Fibroblast of mammary gland (primary cell): ENCODE results near the gene MAP3K5.

ENCODE experiments used
- DNase-seq: peaks from one replicate; pipeline ENCODE4 v3.0.0-alpha.2; 2010; ENCODE audit warnings: low read depth
- H3K4me3 ChIP-seq: 2 replicates; pipeline ENCODE4 v1.5.1; 2011; ENCODE audit warnings: low read depth, mild to moderate bottlenecking, low read length, moderate library complexity; ENCODE audit not compliant: control insufficient read depth
- TF ChIP-seq, protein P1 (sequence below): conservative IDR thresholded peaks from 2 replicates; pipeline ENCODE4 v1.5.1; 2011; ENCODE audit warnings: low read depth, low read length, inconsistent platforms; ENCODE audit not compliant: control insufficient read depth, insufficient read depth

Gene MAP3K5

DNA sequence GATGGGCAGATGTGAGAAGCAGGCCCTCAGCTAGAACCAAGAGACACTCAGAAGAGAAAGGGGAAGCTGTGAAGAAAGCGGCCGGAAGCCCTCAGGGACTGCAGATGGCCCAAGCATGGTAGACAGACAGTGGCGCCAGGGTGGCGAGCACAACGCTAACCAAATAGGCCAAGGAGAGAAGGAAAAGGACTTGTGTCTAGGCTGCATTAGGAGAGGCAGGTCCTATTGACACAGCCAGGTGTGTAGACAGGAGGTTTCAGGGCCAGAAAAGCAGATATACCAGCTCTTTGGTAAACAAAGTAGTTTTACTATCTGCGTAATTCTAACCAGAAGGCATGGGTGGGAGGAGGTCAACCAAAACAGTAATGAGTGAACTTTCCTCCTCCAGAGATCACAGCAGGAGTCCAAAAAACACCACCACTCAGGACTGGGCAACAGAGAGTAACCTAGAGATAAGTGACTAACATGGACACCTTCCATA, 226.2 kb downstream of the MAP3K5 start:
- TF ChIP-seq, protein P1, sequence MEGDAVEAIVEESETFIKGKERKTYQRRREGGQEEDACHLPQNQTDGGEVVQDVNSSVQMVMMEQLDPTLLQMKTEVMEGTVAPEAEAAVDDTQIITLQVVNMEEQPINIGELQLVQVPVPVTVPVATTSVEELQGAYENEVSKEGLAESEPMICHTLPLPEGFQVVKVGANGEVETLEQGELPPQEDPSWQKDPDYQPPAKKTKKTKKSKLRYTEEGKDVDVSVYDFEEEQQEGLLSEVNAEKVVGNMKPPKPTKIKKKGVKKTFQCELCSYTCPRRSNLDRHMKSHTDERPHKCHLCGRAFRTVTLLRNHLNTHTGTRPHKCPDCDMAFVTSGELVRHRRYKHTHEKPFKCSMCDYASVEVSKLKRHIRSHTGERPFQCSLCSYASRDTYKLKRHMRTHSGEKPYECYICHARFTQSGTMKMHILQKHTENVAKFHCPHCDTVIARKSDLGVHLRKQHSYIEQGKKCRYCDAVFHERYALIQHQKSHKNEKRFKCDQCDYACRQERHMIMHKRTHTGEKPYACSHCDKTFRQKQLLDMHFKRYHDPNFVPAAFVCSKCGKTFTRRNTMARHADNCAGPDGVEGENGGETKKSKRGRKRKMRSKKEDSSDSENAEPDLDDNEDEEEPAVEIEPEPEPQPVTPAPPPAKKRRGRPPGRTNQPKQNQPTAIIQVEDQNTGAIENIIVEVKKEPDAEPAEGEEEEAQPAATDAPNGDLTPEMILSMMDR: no peak
- H3K4me3 ChIP-seq: no peak overlapping the region
- DNase-seq: no peak

DNA sequence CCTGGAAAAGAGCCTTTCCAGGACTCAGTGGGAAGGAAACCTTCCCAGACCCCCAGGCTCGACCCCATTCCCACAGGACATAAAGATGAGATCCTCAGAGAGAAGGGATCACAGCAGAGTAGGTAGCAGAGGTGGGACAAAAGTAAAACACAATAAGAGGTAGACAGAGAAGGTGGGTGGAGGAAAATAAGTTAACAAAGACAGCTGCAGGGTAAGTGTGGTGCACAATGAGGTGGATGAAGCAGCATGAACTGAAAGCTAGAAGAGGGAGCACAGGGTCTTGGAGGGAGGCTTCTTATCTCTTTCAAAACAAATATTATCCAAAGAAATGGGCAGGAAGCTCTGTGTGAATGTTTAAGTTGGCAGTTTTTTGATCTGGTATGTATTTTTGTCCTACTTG, 228.1 kb downstream of the MAP3K5 start:
- no peak for DNase-seq
- TF ChIP-seq, protein P1: no peak
- H3K4me3 ChIP-seq: no peak overlapping the region

DNA sequence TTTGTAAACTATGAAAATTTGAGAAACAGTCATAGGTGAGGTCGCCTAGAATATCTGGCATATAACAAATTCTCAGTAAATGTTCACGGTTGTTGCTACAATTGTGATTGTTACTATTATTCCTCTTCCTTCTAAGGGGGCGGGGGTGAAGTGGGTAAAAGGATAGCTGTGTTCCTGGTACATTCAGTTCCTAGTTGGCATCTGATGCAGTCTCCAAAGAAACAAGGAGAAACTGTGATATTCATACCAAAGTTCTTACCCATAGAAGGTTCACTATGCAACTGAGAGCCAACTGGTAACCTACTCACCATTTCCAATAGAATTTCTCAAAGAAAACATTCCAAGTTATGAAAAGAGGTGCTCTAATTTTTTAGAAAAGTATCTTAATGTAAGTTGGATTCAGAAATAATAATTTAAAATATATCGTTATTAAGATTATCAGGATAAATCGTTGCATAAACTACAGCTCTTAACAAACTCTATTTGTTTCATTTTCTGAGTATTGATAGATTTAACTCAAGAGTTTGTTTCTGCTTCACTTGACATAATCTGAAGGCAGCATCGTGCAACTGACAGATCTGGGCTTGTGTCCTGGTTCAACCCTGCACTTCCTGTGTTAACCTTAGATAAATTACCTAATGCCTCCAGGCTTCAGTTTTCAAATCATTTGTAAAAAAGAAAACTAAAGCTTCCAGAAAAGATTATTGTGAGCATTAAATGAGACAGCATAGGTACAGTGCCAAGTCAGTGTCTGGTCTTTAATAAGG, 228.7 kb downstream of the MAP3K5 start:
- H3K4me3 ChIP-seq: no peak overlapping the region
- TF ChIP-seq, protein P1: no peak
- no peak for DNase-seq

DNA sequence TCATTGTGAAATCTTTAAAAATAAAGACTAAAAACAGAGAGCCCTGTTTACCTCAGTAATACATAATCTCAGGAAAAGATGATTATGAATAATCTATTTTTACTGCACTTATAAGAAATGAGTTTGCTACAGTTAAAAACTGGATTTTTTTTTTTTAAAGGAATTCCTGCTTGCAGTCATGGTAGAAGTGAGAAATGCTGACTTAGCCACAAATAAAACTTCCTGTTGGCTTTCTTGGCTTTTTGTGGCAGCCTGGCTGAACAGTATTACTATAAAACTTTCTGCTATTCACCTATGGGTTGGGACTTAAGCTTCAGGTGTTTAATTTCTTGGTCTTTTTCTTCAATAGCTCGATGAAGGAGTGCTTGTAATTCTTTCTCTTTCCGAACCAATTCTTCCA, 230.1 kb downstream of the MAP3K5 start:
- TF ChIP-seq, protein P1: no peak
- no peak for DNase-seq
- H3K4me3 ChIP-seq: no peak overlapping the region

DNA sequence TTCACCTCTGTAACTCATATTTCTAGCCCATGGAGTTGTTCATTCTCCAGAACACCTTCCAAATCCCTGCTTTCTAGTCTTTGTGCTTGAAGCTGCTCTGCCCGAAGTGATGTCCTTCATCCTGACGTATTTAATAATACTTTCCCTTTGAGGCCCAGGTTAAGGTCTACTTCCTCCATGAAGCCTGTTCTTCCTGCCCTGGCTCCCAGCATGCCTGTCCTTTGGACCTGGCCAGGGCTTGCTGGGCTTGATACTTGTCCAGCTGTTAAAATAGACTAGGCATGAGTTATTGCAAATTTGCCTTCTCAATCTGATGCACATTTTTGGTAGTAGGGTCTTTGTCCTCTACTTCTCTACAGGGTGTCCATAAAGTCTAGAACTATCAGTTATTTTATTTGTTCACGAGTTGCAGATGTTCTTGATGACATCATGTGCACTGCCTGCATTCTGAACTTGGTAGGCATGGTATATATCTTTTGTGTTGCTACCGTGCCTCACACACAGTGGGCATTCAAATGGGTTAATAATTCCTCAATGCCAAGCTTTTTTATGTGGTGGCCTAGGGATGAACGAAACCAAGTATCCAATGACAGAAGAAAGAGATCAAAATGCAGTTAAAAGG, 239.0 kb downstream of the MAP3K5 start:
- H3K4me3 ChIP-seq: no peak overlapping the region
- no peak for DNase-seq
- TF ChIP-seq, protein P1: no peak

DNA sequence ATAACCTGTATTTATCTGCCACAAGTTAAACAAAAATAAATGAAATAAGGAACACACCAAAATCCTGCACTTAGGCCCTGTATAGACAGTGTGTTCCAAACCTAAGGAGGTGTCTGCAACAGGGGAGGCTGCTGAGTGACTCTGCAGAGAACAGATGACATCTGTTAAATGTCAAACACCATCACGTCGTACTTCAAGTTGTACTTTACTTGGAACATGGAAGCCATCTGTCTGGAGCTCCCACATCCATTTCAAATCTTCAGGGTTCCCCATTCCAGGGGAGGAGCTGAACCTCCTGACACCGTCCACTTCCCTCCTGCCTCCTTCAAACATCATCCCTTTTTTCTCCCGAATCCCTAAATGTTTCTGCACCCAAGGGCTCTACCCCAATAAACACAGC, 240.2 kb downstream of the MAP3K5 start:
- TF ChIP-seq, protein P1: no peak
- H3K4me3 ChIP-seq: no peak overlapping the region
- DNase-seq: no peak
